Raji (cell line): ENCODE results near the gene LDLRAD4.

Experiments
- POLR2A ChIP-seq: IDR thresholded peaks from 2 replicates; pipeline ENCODE4 v1.6.1; 2011; ENCODE audit warnings: low read depth, low read length, control low read depth; ENCODE audit not compliant: insufficient read depth

The LDLRAD4 gene

DNA sequence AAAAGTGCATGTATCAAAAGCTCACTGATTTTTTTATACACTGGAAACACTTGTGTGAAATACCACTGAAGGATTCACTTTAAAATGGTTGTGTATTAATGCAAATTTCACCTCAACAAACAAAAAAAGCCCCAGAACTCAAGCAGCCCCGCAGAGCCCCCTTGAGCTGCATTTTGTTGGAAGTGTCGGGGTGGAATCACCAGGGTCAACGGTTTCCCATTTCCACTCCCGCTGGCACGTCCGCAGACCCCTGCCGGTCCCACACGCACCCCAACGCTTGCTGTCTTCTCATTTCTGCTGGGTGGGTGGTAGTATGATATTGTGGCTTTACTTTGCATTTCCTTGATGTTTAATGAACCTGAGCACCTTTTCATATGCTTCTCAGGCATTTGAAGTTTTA lies 268.1 kb downstream of the LDLRAD4 start:
- no peak for TF ChIP-seq POLR2A

DNA sequence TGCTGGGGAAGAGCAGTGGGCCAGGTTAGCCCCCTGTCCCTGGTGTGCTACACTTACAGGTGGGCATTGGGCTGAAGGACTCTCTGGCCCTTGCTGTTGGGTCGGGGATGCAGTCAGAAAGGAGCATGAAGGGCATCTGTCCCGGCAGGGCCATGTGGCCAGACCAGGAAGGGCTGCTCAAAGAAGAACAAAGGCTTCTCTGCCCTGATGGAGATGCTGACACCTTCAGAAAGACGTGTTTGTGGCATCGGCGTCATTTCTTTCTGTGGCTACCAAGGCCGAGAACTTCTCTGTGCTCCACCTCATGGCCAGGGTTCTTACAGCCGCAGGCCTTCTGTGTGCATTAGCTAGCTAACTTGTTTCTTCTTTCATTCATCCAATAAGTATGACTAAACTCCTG lies 268.7 kb downstream of the LDLRAD4 start:
- no peak for TF ChIP-seq POLR2A

GRCh38 chr18:13488281-13488929 lies 269.8 kb downstream of the LDLRAD4 start:
- TF ChIP-seq POLR2A = no peak

GRCh38 chr18:13491138-13491537 lies 272.6 kb downstream of the LDLRAD4 start:
- no peak for TF ChIP-seq POLR2A

GRCh38 chr18:13492314-13492713 lies 273.8 kb downstream of the LDLRAD4 start:
- TF ChIP-seq POLR2A = no peak

GRCh38 chr18:13493079-13493478 lies 274.5 kb downstream of the LDLRAD4 start:
- no peak for TF ChIP-seq POLR2A

- no peak for TF ChIP-seq POLR2A
Observed at GRCh38 chr18:13493725-13494124, 275.2 kb downstream of the LDLRAD4 start.

DNA sequence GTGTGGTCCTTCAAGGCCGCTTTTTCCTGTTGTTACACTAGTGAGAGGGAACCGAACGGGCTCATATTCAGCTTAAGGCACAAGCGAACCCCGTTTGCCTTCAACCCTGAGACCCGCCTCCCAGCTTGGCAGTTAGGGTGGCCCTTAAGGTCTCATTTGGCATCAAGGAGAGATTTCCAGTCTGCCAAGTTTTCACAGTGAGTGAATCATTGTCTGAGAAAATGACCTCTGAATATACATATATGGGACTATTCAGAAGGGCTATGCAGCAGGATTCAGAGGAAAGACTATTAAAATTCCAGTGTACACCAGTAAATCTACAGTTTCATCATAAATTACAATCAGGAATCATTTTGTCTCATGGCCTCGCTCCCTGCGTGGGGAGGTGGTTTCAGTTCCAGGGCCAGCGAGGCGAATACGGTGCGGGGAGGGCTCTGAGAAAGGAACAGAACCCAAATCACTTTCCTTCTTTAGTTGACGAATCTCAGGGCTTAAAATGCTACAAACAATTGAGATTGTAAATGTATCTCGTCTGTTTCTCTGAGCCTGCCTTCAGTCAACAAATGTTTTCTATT lies 276.4 kb downstream of the LDLRAD4 start:
- TF ChIP-seq POLR2A = no peak

- TF ChIP-seq POLR2A = no peak
Observed at GRCh38 chr18:13495961-13496360, 277.4 kb downstream of the LDLRAD4 start.

DNA sequence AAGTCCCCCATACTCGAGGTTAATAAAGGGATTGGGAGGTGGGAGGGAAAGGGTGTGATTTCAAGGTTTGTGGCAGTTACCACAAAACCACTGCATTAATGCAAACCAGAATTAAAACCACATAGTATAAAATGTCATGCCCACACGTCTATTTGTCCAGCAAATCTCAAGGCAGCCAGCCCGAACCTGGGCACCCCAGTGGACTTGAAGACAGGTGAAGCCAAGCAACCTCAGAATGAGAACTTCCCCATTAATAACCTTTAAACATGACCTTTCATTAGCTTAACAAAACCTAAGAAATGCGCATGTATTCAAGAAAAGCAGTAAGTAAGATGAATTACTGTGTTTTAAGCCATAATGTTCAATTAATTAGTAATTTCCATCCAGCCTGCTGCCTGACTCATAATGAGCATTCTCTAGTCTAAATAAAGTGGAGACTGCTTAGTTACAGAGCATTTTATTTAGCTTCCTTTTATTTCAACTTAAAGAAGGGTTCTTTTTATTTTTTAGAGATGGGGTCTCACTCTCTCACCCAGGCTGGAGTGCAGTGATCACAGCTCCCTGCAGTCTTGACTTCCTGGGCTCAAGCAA lies 278.2 kb downstream of the LDLRAD4 start:
- no peak for TF ChIP-seq POLR2A

DNA sequence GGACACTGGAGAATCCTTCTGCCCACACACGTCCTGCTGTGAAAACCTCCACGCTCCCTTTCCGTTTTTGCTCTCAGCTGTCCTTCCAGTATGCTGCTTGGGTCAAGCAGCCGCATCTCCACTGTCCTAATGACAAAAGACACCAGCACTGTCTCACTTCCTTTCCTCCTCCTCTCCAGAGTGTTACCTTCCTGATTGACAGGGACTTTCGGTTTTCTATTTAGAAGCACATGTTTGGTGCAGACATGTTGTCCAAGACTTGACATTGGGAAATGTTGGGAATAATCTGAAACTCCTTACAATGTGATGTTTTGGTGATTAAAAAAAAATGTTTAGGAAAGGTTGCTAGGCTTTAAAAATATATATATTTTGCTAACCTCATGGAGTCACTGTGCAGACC lies 281.2 kb downstream of the LDLRAD4 start:
- TF ChIP-seq POLR2A = no peak

- TF ChIP-seq POLR2A = no peak
Observed at GRCh38 chr18:13500227-13500865, 281.8 kb downstream of the LDLRAD4 start.

DNA sequence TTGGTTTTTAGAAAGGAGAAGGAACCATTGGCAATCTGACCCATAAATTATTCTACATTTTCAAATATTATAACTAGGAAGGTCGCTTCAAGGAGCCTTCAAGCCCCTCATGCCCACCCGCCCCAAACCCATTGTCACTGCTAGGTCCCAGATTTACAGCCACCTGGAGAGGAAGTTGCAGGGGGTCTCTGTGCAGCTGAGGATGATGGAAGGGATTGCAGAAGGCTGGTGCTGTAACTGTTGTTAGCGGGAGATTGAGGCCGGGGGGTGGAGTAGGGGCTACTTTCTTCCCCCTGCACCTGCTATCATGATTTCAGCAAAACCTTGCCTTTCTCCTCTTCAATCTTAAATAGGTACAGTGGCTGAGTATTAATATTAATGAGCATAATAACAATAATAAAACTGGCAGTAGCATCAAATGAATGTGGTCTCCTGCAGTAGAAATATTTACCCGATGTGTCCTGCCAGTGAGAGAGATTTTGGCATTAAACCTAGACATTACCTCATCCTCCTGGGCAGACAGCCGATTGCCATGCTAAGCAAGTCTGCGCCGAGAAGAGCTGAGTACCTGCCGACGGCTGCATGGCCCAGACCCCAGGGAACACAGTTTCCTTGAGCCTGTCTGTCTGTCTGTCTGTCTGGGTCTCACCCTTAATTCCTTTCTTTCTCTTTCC lies 282.4 kb downstream of the LDLRAD4 start:
- no peak for TF ChIP-seq POLR2A

DNA sequence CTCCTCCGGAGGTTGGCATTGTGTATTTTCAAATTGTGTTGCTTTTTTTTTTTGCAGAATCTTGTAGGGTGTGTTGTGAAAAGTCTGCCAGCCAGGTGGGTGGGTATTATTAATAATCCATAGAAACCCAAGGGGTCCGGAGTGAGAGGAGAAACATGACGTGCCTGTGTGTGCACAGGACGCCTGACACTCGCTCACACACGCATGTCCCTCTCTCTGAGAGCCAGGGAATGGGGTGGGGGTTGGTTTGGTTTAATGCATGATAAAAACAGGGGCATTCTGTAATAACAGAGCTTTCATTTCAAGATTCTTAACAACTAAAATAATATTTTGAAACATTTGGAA lies 283.0 kb downstream of the LDLRAD4 start:
- no peak for TF ChIP-seq POLR2A

DNA sequence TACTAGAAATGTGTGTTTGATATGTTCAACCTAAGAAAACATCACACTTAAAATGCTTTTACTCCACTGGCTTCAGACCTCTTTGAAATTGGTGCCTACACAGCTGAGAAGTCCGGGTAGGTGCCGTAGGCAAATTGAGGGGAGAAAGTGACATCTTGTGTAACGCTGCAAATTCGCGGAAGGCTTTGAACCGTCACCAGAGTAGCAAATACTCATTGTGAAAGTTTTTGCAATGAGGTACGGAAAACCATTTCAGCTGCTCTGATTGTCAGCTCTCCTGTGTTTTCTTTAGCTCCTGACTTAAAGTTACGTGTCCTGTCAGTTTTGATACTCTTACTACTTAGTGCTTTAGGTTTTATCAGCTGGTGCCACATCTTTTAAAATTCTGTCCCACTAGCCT lies 283.3 kb downstream of the LDLRAD4 start:
- TF ChIP-seq POLR2A = no peak

- no peak for TF ChIP-seq POLR2A
Observed at GRCh38 chr18:13502585-13502984, 284.0 kb downstream of the LDLRAD4 start.
